Hepatocyte (in vitro differentiated cells): ENCODE results near the gene LHPP. TPM values are rescaled to one million over a fixed set of nuclear protein-coding genes. Genes with fewer than 3 reads are reported as not detected.

Experiments used
- DNase-seq: peaks from one replicate; pipeline ENCODE4 v3.0.0-alpha.2; 2016; ENCODE audit warnings: low spot score
- H2AFZ ChIP-seq: fragments of 200-600 bp; sonication (generic); 2 replicates; pipeline ENCODE4 v1.6.0; 2016; ENCODE audit warnings: antibody characterized with exemption, mild to moderate bottlenecking
- H3K27ac ChIP-seq: fragments of 200-600 bp; sonication (generic); 2 replicates; pipeline ENCODE4 v1.5.1; 2016; ENCODE audit warnings: mild to moderate bottlenecking
- H3K27me3 ChIP-seq: fragments of 200-600 bp; sonication (generic); 2 replicates; pipeline ENCODE4 v1.6.1; 2016
- H3K36me3 ChIP-seq: fragments of 200-600 bp; sonication (generic); replicated peaks from 2 replicates; pipeline ENCODE4 v1.5.1; 2016; ENCODE audit warnings: low read depth; ENCODE audit not compliant: insufficient read depth
- H3K4me1 ChIP-seq: fragments of 200-600 bp; sonication (generic); 2 replicates; pipeline ENCODE4 v1.5.1; 2016; ENCODE audit warnings: mild to moderate bottlenecking, moderate library complexity; ENCODE audit not compliant: insufficient read depth
- H3K4me2 ChIP-seq: fragments of 200-600 bp; sonication (generic); 2 replicates; pipeline ENCODE4 v1.6.0; 2016
- H3K4me3 ChIP-seq: fragments of 200-600 bp; sonication (generic); 2 replicates; pipeline ENCODE4 v1.5.1; 2016; ENCODE audit warnings: mild to moderate bottlenecking
- H3K79me2 ChIP-seq: fragments of 200-600 bp; sonication (generic); 2 replicates; pipeline ENCODE4 v1.6.0; 2017; ENCODE audit warnings: mild to moderate bottlenecking
- H3K9me2 ChIP-seq: fragments of 200-600 bp; sonication (generic); replicated peaks from 2 replicates; pipeline ENCODE4 v1.6.0; 2017; ENCODE audit warnings: mild to moderate bottlenecking; ENCODE audit not compliant: insufficient read depth
- H3K9me3 ChIP-seq: fragments of 200-600 bp; sonication (generic); 2 replicates; pipeline ENCODE4 v1.5.1; 2016; ENCODE audit warnings: low read depth, mild to moderate bottlenecking
- H4K20me1 ChIP-seq: fragments of 200-600 bp; sonication (generic); 2 replicates; pipeline ENCODE4 v1.6.0; 2016; ENCODE audit warnings: mild to moderate bottlenecking; ENCODE audit not compliant: insufficient read depth, poor library complexity, severe bottlenecking
- EZH2 ChIP-seq: fragments of 200-600 bp; sonication (generic); IDR thresholded peaks from 2 replicates; pipeline ENCODE4 v1.6.1; 2016; ENCODE audit warnings: antibody characterized with exemption, mild to moderate bottlenecking, borderline replicate concordance
- EZH2phosphoT487 ChIP-seq: fragments of 200-600 bp; sonication (generic); IDR thresholded peaks from one replicate; pipeline ENCODE4 v1.6.1; 2018; ENCODE audit warnings: antibody characterized with exemption, mild to moderate bottlenecking, low read depth, moderate library complexity; ENCODE audit not compliant: unreplicated experiment, severe bottlenecking
- WGBS: methylation state at CpG from one replicate; pipeline ENCODE4 v1.1.6; 2016; ENCODE audit warnings: low lambda C conversion rate; ENCODE audit errors: missing lambda C conversion rate; 5-methylcytosine and 5-hydroxymethylcytosine counted together
- polyA plus RNA-seq: library from polyadenylated mRNA; unstranded; fragments of >200 nt; fragmentation: Nextera tagmentation; extraction: Ambion mirVana; gene quantifications from 2 replicates; pipeline ENCODE4 v1.2.1, GENCODE V29; 2016
- total RNA-seq: library from RNA; depleted of rRNA; stranded (reverse); fragments of >200 nt; gene quantifications from 2 replicates; pipeline ENCODE4 v1.2.3, GENCODE V29; 2014
- TF ChIP-seq, protein P1 (sequence below): fragments of 200-600 bp; sonication (generic); IDR thresholded peaks from 2 replicates; pipeline ENCODE4 v1.5.1; 2016; ENCODE audit warnings: antibody characterized with exemption, mild to moderate bottlenecking; ENCODE audit not compliant: poor library complexity

Gene LHPP
- total and polyA plus RNA-seq, 2 experiments from 2014 or later, result 29.4 to 30.3 TPM

DNA sequence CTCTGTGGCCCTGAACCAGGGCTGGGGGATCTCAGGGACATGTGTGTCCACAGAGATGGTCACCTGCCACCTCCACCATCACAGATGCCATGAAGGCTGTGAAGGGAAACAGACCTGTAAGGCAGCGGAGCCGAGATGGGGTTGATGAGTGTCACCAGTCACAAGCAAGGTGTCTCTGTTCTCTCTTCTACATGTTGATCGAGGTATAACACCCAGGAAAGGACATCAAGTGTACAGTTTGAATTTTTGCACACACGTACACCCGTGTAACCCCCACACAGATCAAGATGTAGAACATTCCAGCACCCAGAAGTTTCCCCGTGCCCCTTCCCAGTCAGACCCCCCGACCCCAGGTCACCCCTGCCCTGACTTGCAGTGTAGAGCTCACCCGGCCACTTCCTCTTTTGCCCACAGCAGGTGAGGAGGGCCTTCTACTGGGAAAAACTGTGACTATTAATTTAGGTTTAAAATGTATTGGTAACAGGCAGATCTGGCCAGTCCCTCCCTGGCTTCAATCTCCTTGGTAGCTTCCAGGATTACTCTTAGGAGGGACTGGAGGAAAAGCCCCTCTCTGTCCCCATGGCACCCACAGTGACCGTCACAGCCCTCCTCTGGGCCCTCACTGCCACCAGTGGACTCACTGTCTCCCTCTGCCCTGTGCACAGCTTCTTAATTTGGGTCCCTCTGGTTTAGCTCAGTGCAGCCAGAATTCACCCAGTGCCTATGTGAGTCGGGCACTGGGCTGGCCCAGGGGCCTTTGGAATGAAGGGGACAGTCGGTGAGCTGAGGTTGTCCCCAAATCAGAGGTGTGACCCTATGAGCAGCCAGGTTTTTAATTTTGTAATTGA is 108.2 kb downstream of the LHPP start:
- no peaks in the 10 kb centered on the region for H3K9me2 ChIP-seq
- DNase-seq, result no peak
- no peak overlapping the region for H3K27ac ChIP-seq
- no peak overlapping the region for H3K4me3 ChIP-seq
- no peak for TF ChIP-seq EZH2phosphoT487
- no peak for TF ChIP-seq EZH2
- TF ChIP-seq, protein P1, sequence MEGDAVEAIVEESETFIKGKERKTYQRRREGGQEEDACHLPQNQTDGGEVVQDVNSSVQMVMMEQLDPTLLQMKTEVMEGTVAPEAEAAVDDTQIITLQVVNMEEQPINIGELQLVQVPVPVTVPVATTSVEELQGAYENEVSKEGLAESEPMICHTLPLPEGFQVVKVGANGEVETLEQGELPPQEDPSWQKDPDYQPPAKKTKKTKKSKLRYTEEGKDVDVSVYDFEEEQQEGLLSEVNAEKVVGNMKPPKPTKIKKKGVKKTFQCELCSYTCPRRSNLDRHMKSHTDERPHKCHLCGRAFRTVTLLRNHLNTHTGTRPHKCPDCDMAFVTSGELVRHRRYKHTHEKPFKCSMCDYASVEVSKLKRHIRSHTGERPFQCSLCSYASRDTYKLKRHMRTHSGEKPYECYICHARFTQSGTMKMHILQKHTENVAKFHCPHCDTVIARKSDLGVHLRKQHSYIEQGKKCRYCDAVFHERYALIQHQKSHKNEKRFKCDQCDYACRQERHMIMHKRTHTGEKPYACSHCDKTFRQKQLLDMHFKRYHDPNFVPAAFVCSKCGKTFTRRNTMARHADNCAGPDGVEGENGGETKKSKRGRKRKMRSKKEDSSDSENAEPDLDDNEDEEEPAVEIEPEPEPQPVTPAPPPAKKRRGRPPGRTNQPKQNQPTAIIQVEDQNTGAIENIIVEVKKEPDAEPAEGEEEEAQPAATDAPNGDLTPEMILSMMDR, result no peak
- H3K4me1 ChIP-seq, result no peaks in the 10 kb centered on the region
- no peak overlapping the region for H3K4me2 ChIP-seq
- H3K36me3 ChIP-seq, result no peaks in the 10 kb centered on the region
- no peaks in the 10 kb centered on the region for H4K20me1 ChIP-seq
- H3K9me3 ChIP-seq, result no peaks in the 10 kb centered on the region
- no peak overlapping the region for H2AFZ ChIP-seq
- 82% methylated on average over 10 of the region's 11 CpGs for WGBS
- no peaks in the 10 kb centered on the region for H3K27me3 ChIP-seq
- H3K79me2 ChIP-seq, result no peaks in the 10 kb centered on the region

- TF ChIP-seq, protein P1, result no peak
- TF ChIP-seq EZH2phosphoT487 (no peak), EZH2 (no peak)
- Histone ChIP-seq H3K79me2 (no peaks in the 10 kb centered on the region), H3K4me3 (no peak overlapping the region), H2AFZ (no peak overlapping the region), H3K27ac (no peak overlapping the region), H3K4me2 (no peak overlapping the region), H4K20me1 (no peaks in the 10 kb centered on the region), H3K9me2 (no peaks in the 10 kb centered on the region), H3K4me1 (no peaks in the 10 kb centered on the region), H3K9me3 (no peaks in the 10 kb centered on the region), H3K36me3 (no peaks in the 10 kb centered on the region), H3K27me3 (no peaks in the 10 kb centered on the region)
- DNase-seq, result no peak
- 90% methylated on average over 9 of the region's 9 CpGs for WGBS
These were observed 109.0 kb downstream of the LHPP start for GRCh38 chr10:124570646-124571045.

DNA sequence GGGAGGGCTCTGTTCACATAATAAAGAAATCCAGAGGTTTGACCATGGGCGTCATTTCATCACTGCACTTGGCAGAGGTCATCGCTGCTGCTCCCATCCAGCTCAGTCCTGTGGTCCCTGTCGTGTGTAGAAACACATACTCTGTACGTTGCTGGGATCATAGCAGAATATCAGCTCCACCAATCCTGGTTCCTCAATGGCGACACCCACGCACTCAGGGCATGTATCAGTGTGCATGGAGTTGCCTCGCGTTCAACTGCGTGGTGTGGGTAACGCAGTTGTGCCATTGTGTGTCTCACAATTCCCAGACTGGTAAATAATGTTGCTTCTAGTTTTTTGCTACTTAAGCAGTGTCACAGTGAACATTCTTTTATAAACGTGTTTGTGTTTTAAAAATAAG is 111.1 kb downstream of the LHPP start:
- H3K4me1 ChIP-seq, result no peaks in the 10 kb centered on the region
- H3K9me3 ChIP-seq, result no peaks in the 10 kb centered on the region
- no peaks in the 10 kb centered on the region for H3K36me3 ChIP-seq
- no peak overlapping the region for H2AFZ ChIP-seq
- H3K9me2 ChIP-seq, result no peaks in the 10 kb centered on the region
- H3K79me2 ChIP-seq, result no peaks in the 10 kb centered on the region
- H3K4me3 ChIP-seq, result no peak overlapping the region
- H3K27me3 ChIP-seq, result no peaks in the 10 kb centered on the region
- H3K4me2 ChIP-seq, result no peak overlapping the region
- WGBS, result 93% methylated on average over 9 of the region's 11 CpGs
- no peak overlapping the region for H3K27ac ChIP-seq
- no peak for DNase-seq
- H4K20me1 ChIP-seq, result no peaks in the 10 kb centered on the region
- TF ChIP-seq EZH2 (no peak), EZH2phosphoT487 (no peak)
- TF ChIP-seq, protein P1, result no peak
